Breast epithelium (tissue), 4 donors: ENCODE measurements around the gene TUBB4B. TPM values are rescaled to one million over a fixed set of nuclear protein-coding genes. Genes with fewer than 3 reads are reported as not detected.

Experiments used
- DNase-seq, 2 donors: peaks; one replicate each; pipeline ENCODE4 v3.0.0-alpha.2; 2019; ENCODE audit warnings: low spot score in 2 of 2
- H3K27ac ChIP-seq, 2 donors: fragments of 200-600 bp; sonication (generic) in 1 of 2; one replicate each; pipeline ENCODE4 v1.5.1; 2016 to 2019; ENCODE audit warnings: mild to moderate bottlenecking in 1 of 2
- H3K27me3 ChIP-seq, 2 donors: fragments of 200-600 bp; sonication (generic) in 1 of 2; one replicate each; pipeline versions ENCODE4 v1.5.1 to v1.6.0; 2017 to 2019; ENCODE audit warnings: control low read depth in 1 of 2, mild to moderate bottlenecking in 1 of 2
- H3K36me3 ChIP-seq: fragments of 200-600 bp; one replicate; pipeline ENCODE4 v1.5.1; 2019
- H3K4me1 ChIP-seq, 2 donors: fragments of 200-600 bp; sonication (generic); one replicate each; pipeline ENCODE4 v1.5.1; 2016 to 2019; ENCODE audit warnings: control low read depth in 1 of 2
- H3K4me3 ChIP-seq, 3 donors: fragments of 200-600 bp; sonication (generic); 1 replicate in 2 of 3; 2 replicates in 1 of 3; pipeline ENCODE4 v1.5.1; 2016 to 2019; ENCODE audit warnings: mild to moderate bottlenecking in 3 of 3, moderate library complexity in 2 of 3
- H3K9me3 ChIP-seq, 2 donors: fragments of 200-600 bp; sonication (generic) in 1 of 2; one replicate each; pipeline ENCODE4 v1.5.1; 2016 to 2019; ENCODE audit warnings: control low read depth in 1 of 2
- POLR2A ChIP-seq: fragments of 450-650 bp; IDR thresholded peaks from one replicate; pipeline ENCODE4 v1.6.1; 2016; ENCODE audit warnings: antibody characterized with exemption, mild to moderate bottlenecking, moderate library complexity
- POLR2AphosphoS5 ChIP-seq, 3 donors: sonication (generic); formaldehyde crosslinking; IDR thresholded peaks; one replicate each; pipeline ENCODE4 v1.6.1; 2017; ENCODE audit warnings: antibody characterized with exemption in 3 of 3
- intact Hi-C: fragments of 100-400 bp; cut with DNase I; formaldehyde crosslinking; loops from one replicate; pipeline ENCODE4 v1.15.1; 2023; ENCODE audit warnings: low total_unique reads
- total RNA-seq, 3 donors: library from RNA; depleted of rRNA; stranded (reverse); fragments of >200 nt; gene quantifications; one replicate each; pipeline ENCODE4 v1.1.0, GENCODE V29; 2016
- TF ChIP-seq, protein P1 (sequence below), 3 donors: fragments of 450-650 bp; IDR thresholded peaks; one replicate each; pipeline ENCODE4 v1.5.1; 2016 to 2017; ENCODE audit warnings: antibody characterized with exemption in 3 of 3, mild to moderate bottlenecking in 3 of 3, moderate library complexity in 3 of 3

TUBB4B gene
- total RNA-seq, 3 donors from 2014 or later = 112 to 188 (median 183) TPM

DNA sequence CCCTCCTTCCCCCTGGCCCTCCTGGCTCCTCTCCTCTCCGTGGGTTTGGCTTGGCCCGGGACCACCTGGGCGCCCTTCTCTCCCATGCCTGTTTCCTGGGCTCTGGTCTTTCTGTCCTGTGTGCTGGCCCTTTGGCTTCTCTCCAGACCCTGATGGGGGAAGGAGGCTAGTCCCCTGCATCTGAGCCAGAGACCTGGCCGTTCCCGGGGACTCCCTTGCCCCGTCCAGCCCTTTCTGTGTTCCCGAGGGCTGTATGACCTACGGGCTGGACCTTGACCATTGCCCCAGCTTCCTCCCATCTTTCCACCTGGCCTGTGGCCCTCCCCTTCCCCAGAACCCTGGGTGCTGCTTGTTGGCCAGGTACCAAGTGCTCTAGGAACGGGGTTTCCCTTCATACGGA lies 22.4 kb downstream of the TUBB4B start:
- no peak for DNase-seq
- H3K4me1 ChIP-seq = no peaks in the 10 kb centered on the region
- H3K4me3 ChIP-seq = no peak overlapping the region
- H3K36me3 ChIP-seq = no peaks in the 10 kb centered on the region
- no peak for TF ChIP-seq POLR2A
- no peak for TF ChIP-seq POLR2AphosphoS5 (IDR thresholded peaks at IDR 0.05)
- TF ChIP-seq, protein P1, sequence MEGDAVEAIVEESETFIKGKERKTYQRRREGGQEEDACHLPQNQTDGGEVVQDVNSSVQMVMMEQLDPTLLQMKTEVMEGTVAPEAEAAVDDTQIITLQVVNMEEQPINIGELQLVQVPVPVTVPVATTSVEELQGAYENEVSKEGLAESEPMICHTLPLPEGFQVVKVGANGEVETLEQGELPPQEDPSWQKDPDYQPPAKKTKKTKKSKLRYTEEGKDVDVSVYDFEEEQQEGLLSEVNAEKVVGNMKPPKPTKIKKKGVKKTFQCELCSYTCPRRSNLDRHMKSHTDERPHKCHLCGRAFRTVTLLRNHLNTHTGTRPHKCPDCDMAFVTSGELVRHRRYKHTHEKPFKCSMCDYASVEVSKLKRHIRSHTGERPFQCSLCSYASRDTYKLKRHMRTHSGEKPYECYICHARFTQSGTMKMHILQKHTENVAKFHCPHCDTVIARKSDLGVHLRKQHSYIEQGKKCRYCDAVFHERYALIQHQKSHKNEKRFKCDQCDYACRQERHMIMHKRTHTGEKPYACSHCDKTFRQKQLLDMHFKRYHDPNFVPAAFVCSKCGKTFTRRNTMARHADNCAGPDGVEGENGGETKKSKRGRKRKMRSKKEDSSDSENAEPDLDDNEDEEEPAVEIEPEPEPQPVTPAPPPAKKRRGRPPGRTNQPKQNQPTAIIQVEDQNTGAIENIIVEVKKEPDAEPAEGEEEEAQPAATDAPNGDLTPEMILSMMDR (IDR thresholded peaks at IDR 0.05) = no peak
- H3K27me3 ChIP-seq = no peaks in the 10 kb centered on the region
- H3K9me3 ChIP-seq = no peaks in the 10 kb centered on the region
- intact Hi-C loops = no loop called here
- H3K27ac ChIP-seq = no peak overlapping the region

DNA sequence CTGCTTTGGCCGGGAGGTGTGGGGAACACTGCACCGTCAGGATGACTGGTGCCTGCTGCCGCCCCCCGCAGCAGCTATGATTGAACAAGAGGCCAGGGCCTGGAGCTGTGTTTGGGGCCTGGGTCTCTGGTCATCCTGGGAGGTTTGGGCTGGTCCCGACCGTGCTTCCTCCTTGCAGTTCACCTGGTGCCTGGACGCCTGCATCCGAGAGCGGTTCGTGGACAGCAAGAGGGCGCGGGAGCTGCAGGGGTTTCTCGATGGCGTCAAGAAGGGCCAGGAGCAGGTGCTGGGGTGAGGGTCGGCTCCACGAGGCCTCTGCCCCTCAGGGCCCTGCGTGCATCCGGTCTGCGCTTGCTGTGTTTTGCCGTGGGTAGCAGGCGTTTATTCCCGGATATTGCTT lies 23.0 kb downstream of the TUBB4B start:
- H3K4me1 ChIP-seq = no peaks in the 10 kb centered on the region
- H3K36me3 ChIP-seq = no peaks in the 10 kb centered on the region
- DNase-seq = no peak
- TF ChIP-seq POLR2AphosphoS5 (IDR thresholded peaks at IDR 0.05) = no peak
- TF ChIP-seq, protein P1 (IDR thresholded peaks at IDR 0.05) = no peak
- TF ChIP-seq POLR2A = no peak
- H3K27me3 ChIP-seq = no peaks in the 10 kb centered on the region
- H3K4me3 ChIP-seq = no peak overlapping the region
- H3K9me3 ChIP-seq = no peaks in the 10 kb centered on the region
- intact Hi-C loops = no loop called here
- no peak overlapping the region for H3K27ac ChIP-seq

DNA sequence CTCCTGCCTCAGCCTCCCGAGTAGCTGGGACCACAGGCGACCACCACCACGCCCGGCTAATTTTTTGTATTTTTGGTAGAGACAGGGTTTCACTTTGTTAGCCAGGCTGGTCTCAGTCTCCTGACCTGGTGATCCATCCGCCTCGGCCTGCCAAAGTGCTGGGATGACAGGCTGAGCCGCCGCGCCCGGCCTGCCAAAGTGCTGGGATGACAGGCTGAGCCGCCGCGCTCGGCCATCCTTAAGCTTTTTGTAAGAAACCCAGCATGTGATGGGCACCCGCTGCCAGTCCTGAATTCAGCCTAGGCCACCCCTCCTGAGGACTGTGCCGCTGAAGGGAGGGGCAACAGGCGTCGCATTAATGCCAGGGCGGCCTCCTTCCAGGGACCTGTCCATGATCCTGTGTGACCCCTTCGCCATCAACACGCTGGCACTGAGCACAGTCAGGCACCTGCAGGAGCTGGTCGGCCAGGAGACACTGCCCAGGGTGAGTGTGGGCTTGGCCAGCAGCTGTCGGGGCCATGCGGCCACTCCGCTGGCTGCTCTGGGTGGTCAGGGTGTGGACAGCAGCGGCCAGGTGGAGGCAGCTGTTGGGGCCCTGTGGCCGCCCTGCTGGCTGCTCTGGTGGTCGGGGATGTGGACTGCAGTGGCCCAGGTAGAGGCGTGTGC lies 24.5 kb downstream of the TUBB4B start:
- H3K9me3 ChIP-seq = no peaks in the 10 kb centered on the region
- intact Hi-C loops = no loop called here
- H3K36me3 ChIP-seq = no peaks in the 10 kb centered on the region

DNA sequence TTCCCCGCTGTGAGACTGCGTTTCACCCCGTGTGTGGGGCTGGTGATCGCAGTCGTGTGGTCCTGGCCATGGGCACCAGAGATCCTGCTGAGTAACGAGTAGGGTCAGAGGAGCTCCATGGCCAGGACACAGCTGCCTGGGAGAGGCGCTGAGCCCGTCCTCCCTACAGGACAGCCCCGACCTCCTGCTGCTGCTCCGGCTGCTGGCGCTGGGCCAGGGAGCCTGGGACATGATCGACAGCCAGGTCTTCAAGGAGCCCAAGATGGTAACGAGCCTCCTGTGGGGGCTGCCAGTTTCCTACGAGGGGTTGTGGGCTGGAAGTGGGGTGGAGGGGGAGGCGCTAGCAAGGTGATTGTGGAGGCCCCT lies 25.1 kb downstream of the TUBB4B start:
- Histone ChIP-seq H3K4me3 (no peak overlapping the region), H3K4me1 (peaks cover 0 to 3% of the 10 kb centered on the region in 2 donors), H3K27ac (no peak overlapping the region), H3K36me3 (no peaks in the 10 kb centered on the region), H3K9me3 (no peaks in the 10 kb centered on the region), H3K27me3 (no peaks in the 10 kb centered on the region)
- intact Hi-C loops = no loop called here
- no peak for DNase-seq
- TF ChIP-seq POLR2AphosphoS5 (IDR thresholded peaks at IDR 0.05) = no peak
- TF ChIP-seq, protein P1 (IDR thresholded peaks at IDR 0.05) = no peak
- TF ChIP-seq POLR2A = no peak

More for the DNA sequence above, 24.5 kb downstream of the TUBB4B start:
- no peak overlapping the region for H3K27ac ChIP-seq
- TF ChIP-seq POLR2A (no peak), POLR2AphosphoS5 (IDR thresholded peaks at IDR 0.05) (no peak)
- TF ChIP-seq, protein P1 (IDR thresholded peaks at IDR 0.05) = no peak
- H3K4me1 ChIP-seq = peaks cover 0 to 3% of the 10 kb centered on the region in 2 donors
- no peak overlapping the region for H3K4me3 ChIP-seq
- H3K27me3 ChIP-seq = no peaks in the 10 kb centered on the region
- DNase-seq = no peak

DNA sequence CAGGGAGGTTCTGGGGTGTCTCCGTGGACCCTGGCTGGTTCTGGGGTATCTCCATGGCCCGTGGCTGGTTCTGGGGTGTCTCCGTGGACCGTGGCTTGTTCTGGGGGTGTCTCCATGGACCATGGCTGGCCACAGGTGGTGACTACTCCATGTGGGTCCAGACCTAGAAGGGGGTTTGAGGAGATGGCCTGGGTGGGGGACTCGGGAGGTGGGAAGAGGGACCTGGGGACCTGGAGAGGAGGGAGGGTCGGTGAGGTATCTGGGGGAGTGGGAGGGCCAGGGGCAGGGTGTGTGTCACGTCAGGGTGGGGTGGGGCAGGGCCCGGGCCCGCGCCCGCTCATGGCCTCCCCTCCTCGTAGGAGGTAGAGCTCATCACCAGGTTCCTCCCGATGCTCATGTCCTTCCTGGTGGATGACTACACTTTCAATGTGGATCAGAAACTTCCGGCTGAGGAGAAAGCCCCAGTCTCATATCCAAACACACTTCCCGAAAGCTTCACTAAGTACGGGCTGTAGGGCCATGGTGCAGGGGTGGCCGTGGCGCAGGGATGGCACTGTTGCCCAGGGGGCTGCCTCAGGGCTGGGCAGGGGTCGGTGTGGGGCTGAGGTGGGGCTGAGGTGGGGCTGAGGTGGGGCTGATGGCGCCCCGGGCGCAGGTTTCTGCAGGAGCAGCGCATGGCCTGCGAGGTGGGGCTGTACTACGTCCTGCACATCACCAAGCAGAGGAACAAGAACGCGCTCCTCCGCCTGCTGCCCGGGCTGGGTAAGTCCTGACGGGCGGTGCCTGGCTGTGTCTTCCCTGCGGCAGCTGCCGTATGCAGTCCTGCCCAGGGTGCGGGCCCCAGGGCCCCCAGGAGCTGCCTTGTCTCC lies 25.7 kb downstream of the TUBB4B start:
- intact Hi-C loops = no loop called here
- Histone ChIP-seq H3K36me3 (no peaks in the 10 kb centered on the region), H3K27me3 (no peaks in the 10 kb centered on the region), H3K4me3 (no peak overlapping the region), H3K9me3 (no peaks in the 10 kb centered on the region), H3K4me1 (peaks cover 0 to 3% of the 10 kb centered on the region in 2 donors), H3K27ac (no peak overlapping the region)
- TF ChIP-seq POLR2A = no peak
- TF ChIP-seq, protein P1 (IDR thresholded peaks at IDR 0.05) = no peak
- no peak for TF ChIP-seq POLR2AphosphoS5 (IDR thresholded peaks at IDR 0.05)
- no peak for DNase-seq
